GM18867 (cell line): ENCODE data around the gene SCN9A.
"Not testable (repeated sequence)": the region's sequence is repeated elsewhere in the genome, so short reads cannot be mapped to it uniquely, and the experiment has no call there.

ENCODE experiments used
- ATAC-seq: cut with Tn5 transposase; IDR thresholded peaks from one replicate; pipeline ENCODE4 v1.9.1; 2021; ENCODE audit warnings: mild to moderate bottlenecking, moderate library complexity; ENCODE audit not compliant: unreplicated experiment

Gene SCN9A

GRCh38 chr2:166249318-166249717 is 126.4 kb downstream of the SCN9A start:
- no peak for ATAC-seq

GRCh38 chr2:166246901-166247300 is 128.8 kb downstream of the SCN9A start:
- ATAC-seq: no peak

GRCh38 chr2:166242309-166242708 is 133.4 kb downstream of the SCN9A start:
- no peak for ATAC-seq

- ATAC-seq: no peak
Observed at GRCh38 chr2:166240387-166241313, 135.1 kb downstream of the SCN9A start.

GRCh38 chr2:166239548-166239947 is 136.2 kb downstream of the SCN9A start:
- ATAC-seq: no peak

- ATAC-seq: no peak
Observed at GRCh38 chr2:166238176-166238575, 137.6 kb downstream of the SCN9A start.

GRCh38 chr2:166234112-166234846 is 141.5 kb downstream of the SCN9A start:
- ATAC-seq: no peak

- no peak for ATAC-seq
Observed at GRCh38 chr2:166233244-166233643, 142.5 kb downstream of the SCN9A start.

- no peak for ATAC-seq
Observed at GRCh38 chr2:166230724-166231070, 145.0 kb downstream of the SCN9A start.

GRCh38 chr2:166230024-166230723 is 145.6 kb downstream of the SCN9A start:
- ATAC-seq: no peak

GRCh38 chr2:166229678-166230023 is 146.1 kb downstream of the SCN9A start:
- ATAC-seq: no peak

GRCh38 chr2:166224197-166224596 is 151.5 kb downstream of the SCN9A start:
- ATAC-seq: no peak

- ATAC-seq: no peak
Observed at GRCh38 chr2:166223298-166223697, 152.4 kb downstream of the SCN9A start.

- no peak for ATAC-seq
Observed at GRCh38 chr2:166211079-166211478, 164.7 kb downstream of the SCN9A start.

GRCh38 chr2:166209944-166210343 is 165.8 kb downstream of the SCN9A start:
- not testable (repeated sequence) for ATAC-seq

GRCh38 chr2:166209367-166209766 is 166.4 kb downstream of the SCN9A start:
- ATAC-seq: not testable (repeated sequence)

GRCh38 chr2:166206153-166206552 is 169.6 kb downstream of the SCN9A start:
- not testable (repeated sequence) for ATAC-seq

GRCh38 chr2:166202778-166203177 is 173.0 kb downstream of the SCN9A start:
- ATAC-seq: no peak

- ATAC-seq: no peak
Observed at GRCh38 chr2:166197446-166197845, 178.3 kb downstream of the SCN9A start.

- ATAC-seq: no peak
Observed at GRCh38 chr2:166193407-166193806, 182.3 kb downstream of the SCN9A start.

GRCh38 chr2:166188084-166188483 is 187.7 kb downstream of the SCN9A start:
- no peak for ATAC-seq

GRCh38 chr2:166184789-166185188 is 191.0 kb downstream of the SCN9A start:
- no peak for ATAC-seq
